RWPE1 (cell line): Measurements from ENCODE around the gene SHOC2.

Experiments used
- CTCF ChIA-PET: fragments of 350-600 bp; sonication (Branson Sonifier 250); formaldehyde crosslinking; extraction: SDS; loops from one replicate; lab custom pipeline; 2021; lab: Yijun Ruan, JAX
- POLR2A ChIA-PET: fragments of 400-600 bp; formaldehyde crosslinking; extraction: SDS; loops from one replicate; lab custom pipeline; 2020; ENCODE audit warnings: antibody characterized with exemption; ENCODE audit not compliant: low non-redundant PET; lab: Yijun Ruan, JAX
- DNase-seq: peaks from one replicate; pipeline ENCODE4 v3.0.0; 2012; ENCODE audit warnings: low spot score
- H3K27ac ChIP-seq: fragments of 450-650 bp; 2 replicates; pipeline ENCODE4 v1.5.1; 2017
- TF ChIP-seq, protein P1 (sequence below): fragments of 450-650 bp; conservative IDR thresholded peaks from 2 replicates; pipeline ENCODE4 v1.5.1; 2017; ENCODE audit warnings: low read depth, mild to moderate bottlenecking

Gene SHOC2

DNA sequence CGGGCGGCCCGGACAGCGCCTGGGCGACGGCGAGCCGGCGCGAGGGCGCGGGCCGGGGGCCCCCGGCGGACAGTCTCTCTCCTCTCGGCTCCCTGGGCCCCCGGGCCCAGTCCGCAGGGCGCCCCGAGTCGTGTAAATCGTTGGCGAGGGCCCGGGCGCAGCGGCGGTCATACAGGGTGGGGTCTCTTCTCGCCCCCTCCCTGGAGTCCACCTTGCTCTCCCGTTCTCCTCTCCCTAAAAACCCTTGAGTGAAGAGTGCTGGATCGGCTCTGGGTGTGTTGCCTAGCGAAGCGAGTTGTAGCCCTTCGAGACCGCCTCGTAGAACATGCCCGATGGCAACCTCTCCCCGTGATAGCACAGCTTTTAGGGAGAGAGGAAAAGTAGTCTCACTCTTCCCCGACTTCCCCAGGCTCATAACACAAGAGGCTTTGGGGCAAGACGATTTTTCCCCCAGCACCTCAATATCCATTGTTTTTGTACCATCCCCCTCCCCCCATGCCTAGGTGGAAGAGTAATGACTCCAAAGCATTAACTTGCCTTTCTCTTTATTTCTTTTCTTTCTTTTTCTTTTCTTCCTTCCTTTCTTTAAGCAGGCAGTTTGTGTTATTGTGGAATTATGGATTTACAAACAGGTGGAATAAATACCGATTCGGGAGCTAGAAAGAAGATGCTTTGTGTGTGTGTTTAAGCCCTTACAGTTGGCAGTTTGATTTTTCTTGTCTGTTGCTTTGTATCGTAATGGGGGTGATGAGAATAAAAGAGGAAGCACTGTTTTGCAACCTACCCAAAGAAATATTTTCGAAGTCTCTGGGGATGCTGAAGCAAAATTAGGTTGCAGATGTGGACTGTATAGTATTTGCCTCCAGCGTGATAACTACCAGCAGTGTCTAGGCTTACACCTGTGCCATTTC, 822 bp downstream of the SHOC2 start:
- TF ChIP-seq, protein P1, sequence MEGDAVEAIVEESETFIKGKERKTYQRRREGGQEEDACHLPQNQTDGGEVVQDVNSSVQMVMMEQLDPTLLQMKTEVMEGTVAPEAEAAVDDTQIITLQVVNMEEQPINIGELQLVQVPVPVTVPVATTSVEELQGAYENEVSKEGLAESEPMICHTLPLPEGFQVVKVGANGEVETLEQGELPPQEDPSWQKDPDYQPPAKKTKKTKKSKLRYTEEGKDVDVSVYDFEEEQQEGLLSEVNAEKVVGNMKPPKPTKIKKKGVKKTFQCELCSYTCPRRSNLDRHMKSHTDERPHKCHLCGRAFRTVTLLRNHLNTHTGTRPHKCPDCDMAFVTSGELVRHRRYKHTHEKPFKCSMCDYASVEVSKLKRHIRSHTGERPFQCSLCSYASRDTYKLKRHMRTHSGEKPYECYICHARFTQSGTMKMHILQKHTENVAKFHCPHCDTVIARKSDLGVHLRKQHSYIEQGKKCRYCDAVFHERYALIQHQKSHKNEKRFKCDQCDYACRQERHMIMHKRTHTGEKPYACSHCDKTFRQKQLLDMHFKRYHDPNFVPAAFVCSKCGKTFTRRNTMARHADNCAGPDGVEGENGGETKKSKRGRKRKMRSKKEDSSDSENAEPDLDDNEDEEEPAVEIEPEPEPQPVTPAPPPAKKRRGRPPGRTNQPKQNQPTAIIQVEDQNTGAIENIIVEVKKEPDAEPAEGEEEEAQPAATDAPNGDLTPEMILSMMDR, result no peak
- POLR2A ChIA-PET, result no interaction called here
- DNase-seq, result peak; percentile 27
- peak overlapping the region; percentile 97 for H3K27ac ChIP-seq
- CTCF ChIA-PET, result no interaction called here

DNA sequence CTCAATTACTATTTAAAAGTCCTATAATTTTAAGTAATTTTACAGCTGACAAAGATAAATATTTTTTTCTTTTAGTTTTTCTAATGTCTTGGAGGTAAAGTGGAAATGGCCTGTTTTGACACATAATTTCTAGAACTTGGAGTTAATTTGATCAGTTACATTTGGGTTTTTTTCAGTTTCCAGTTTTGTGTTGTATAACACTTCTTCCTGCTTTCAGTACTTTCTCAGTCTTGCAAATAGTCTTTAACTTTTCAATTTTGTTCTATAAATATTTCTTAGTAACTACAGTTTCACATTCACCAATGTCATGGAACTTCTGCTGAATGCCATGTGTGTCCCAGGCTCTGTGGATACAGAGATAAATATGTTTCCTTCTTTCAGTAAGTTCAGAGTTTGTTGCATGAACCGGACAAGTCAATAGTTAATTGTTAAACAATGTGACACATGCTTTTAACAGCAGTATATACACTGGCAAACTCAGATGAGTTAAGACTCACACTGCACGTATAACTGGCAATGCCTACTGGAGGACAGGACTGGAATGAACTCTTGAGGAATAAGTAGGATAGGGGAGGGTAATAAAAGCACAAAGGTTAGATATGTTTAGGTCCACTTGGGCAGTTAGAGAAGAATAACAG, 4.6 kb downstream of the SHOC2 start:
- ChIA-PET CTCF (no interaction called here), POLR2A (no interaction called here)
- DNase-seq, result no peak
- TF ChIP-seq, protein P1, result no peak
- no peak overlapping the region for H3K27ac ChIP-seq

DNA sequence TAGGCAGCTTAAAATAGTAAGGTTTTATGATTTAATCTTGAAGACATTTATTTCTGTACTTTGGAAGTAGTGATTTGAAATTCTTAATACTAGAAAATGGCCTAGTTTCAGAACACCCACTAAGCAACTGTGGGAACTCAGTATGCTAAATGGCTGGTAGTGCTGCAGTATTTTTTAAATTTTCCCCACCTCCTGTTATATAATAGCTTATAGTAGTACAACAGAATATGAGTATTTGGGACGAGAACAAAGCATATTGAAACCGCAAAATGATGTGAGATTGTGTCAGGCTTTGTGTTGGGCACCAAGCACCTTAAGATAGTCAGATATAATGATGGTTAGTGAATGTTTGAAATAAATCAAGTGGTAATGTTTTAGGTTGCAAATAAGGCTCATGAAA, 8.1 kb downstream of the SHOC2 start:
- CTCF ChIA-PET, result no interaction called here
- no peak for DNase-seq
- TF ChIP-seq, protein P1, result no peak
- H3K27ac ChIP-seq, result no peak overlapping the region
- POLR2A ChIA-PET, result no interaction called here

DNA sequence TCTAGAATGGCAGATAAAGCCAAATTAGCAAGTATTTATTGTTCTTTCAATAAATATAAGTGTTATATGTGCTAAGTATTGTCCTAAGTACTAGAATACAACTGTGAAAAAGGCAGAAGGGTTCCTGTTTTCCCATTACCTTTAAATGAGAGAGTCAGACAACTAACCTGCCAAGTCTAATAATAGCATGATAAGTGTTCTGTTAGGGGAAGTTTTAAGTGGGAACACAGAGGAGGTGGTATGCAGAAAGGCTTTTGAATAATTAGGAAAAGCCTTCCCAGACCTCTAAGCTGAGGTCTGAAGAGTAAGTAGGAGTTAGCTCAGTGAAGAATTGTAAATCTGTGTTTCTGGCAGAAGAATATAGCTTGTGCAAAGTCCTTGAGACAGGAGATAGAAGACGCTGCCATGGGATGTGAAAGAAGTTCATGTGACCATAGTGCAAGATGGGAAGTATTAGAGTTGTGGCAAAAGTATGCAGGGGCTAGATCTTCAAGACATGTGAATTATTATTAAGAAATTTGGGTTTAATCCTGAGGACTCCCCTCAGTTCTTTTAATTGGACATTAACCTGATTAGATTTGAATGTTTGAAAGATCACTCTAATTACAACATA, 12.5 kb downstream of the SHOC2 start:
- no peak overlapping the region for H3K27ac ChIP-seq
- ChIA-PET CTCF (no interaction called here), POLR2A (no interaction called here)
- no peak for DNase-seq
- TF ChIP-seq, protein P1, result no peak

DNA sequence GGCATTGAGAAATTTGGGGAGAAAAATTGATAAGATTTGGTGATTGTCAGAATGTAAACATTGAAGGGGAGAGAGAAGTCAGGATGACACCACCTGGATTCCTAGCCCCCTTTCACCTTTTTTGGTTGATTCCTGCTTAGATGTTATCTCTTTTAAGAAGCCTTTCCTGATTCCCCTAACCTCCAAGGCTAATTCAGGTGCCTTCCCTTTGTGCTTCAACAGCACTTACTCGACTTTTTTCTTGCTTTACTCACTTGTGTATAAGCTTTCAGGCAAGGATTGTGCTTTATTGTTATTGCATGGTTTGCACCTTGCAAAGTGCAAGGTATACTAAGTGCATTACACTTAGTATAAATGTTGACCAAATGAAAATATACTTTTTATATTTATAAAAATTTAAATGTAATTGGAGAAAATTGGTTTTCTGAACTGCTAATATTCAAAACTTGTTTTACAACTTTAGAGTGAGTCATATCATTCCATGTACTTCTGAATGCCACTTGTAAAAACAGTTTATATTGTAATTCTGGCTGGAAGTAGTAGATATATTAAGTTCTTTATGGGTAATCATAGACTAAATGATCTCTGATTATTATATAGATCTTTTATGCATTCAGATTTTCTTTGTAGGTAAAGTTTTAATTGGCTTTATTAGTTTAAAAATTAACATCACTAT, 13.2 kb downstream of the SHOC2 start:
- H3K27ac ChIP-seq, result no peak overlapping the region
- ChIA-PET POLR2A (no interaction called here), CTCF (no interaction called here)
- peak; percentile 29 for DNase-seq
- TF ChIP-seq, protein P1, result no peak

DNA sequence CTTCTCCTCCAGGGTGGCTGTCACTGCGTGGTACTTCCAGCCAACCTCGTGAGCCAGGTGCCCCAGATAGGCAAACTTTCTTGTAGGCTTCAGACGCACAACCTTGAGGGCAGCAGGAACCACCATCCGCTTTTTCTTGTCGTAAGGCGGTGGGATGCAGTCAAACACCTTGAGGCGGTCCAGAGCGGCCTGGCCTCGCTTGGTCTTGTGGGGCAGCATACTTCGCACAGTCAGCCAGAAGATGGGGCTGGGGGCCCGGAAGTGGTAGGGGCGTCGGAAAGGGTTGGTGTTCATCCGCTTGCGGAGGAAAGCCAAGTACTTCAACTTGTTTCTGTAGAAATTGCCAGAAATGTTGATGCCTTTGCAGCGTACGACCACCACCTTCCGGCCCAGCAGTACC, 17.4 kb downstream of the SHOC2 start:
- no peak overlapping the region for H3K27ac ChIP-seq
- DNase-seq, result no peak
- POLR2A ChIA-PET, result no interaction called here
- CTCF ChIA-PET, result no interaction called here
- TF ChIP-seq, protein P1, result no peak
